Umbilical cord (tissue), 2 donors: ENCODE measurements around the gene NTSR2. TPM values are rescaled to one million over a fixed set of nuclear protein-coding genes. Genes with fewer than 3 reads are reported as not detected.

Source experiments
- DNase-seq: peaks from one replicate; pipeline ENCODE4 v3.0.0-alpha.2; 2015; ENCODE audit warnings: low spot score
- total RNA-seq: library from RNA; depleted of rRNA; stranded (reverse); fragments of >200 nt; gene quantifications from one replicate; pipeline ENCODE4 v1.2.3, GENCODE V29; 2014; ENCODE audit warnings: low replicate concordance; ENCODE audit not compliant: insufficient read depth

Gene NTSR2
- total RNA-seq, result not detected

GRCh38 chr2:11669454-11670291, at the start of gene NTSR2:
NTSR2 (minus strand) TSS chr2:11670195; CDS start chr2:11670129, 66 bp downstream.
- DNase-seq, result peak; percentile 53

GRCh38 chr2:11719230-11719977, 49.4 kb upstream of the NTSR2 start:
- no peak for DNase-seq

GRCh38 chr2:11718606-11719005, 48.6 kb upstream of the NTSR2 start:
- DNase-seq, result no peak

GRCh38 chr2:11717623-11718022, 47.6 kb upstream of the NTSR2 start:
- DNase-seq, result no peak

- DNase-seq, result no peak
Observed at GRCh38 chr2:11716689-11717321, 46.8 kb upstream of the NTSR2 start.

GRCh38 chr2:11715987-11716652, 46.1 kb upstream of the NTSR2 start:
- DNase-seq, result no peak

- no peak for DNase-seq
Observed at GRCh38 chr2:11713815-11714214, 43.8 kb upstream of the NTSR2 start.

- no peak for DNase-seq
Observed at GRCh38 chr2:11712866-11713265, 42.9 kb upstream of the NTSR2 start.

- no peak for DNase-seq
Observed at GRCh38 chr2:11711751-11712150, 41.8 kb upstream of the NTSR2 start.

- no peak for DNase-seq
Observed at GRCh38 chr2:11711354-11711716, 41.3 kb upstream of the NTSR2 start.

GRCh38 chr2:11710632-11711353, 40.8 kb upstream of the NTSR2 start:
- DNase-seq, result no peak

- DNase-seq, result peak; percentile 46
Observed at GRCh38 chr2:11710210-11710609, 40.2 kb upstream of the NTSR2 start.

- DNase-seq, result no peak
Observed at GRCh38 chr2:11709293-11709692, 39.3 kb upstream of the NTSR2 start.

GRCh38 chr2:11708106-11708505, 38.1 kb upstream of the NTSR2 start:
- no peak for DNase-seq

GRCh38 chr2:11705711-11706110, 35.7 kb upstream of the NTSR2 start:
- DNase-seq, result no peak

- DNase-seq, result no peak
Observed at GRCh38 chr2:11705063-11705462, 35.1 kb upstream of the NTSR2 start.

- DNase-seq, result no peak
Observed at GRCh38 chr2:11703700-11704099, 33.7 kb upstream of the NTSR2 start.

- DNase-seq, result no peak
Observed at GRCh38 chr2:11702946-11703345, 33.0 kb upstream of the NTSR2 start.

- DNase-seq, result peak; percentile 96
Observed at GRCh38 chr2:11701751-11702301, 31.8 kb upstream of the NTSR2 start.

GRCh38 chr2:11701206-11701605, 31.2 kb upstream of the NTSR2 start:
- peak; percentile 7 for DNase-seq
